GM18517 (cell line): Measurements from ENCODE around the gene PTPN14.
"Not testable (repeated sequence)": the region's sequence is repeated elsewhere in the genome, so short reads cannot be mapped to it uniquely, and the experiment has no call there.

Source experiments
- ATAC-seq: cut with Tn5 transposase; IDR thresholded peaks from one replicate; pipeline ENCODE4 v1.9.1; 2021; ENCODE audit warnings: mild to moderate bottlenecking, moderate library complexity; ENCODE audit not compliant: unreplicated experiment

The PTPN14 gene

DNA sequence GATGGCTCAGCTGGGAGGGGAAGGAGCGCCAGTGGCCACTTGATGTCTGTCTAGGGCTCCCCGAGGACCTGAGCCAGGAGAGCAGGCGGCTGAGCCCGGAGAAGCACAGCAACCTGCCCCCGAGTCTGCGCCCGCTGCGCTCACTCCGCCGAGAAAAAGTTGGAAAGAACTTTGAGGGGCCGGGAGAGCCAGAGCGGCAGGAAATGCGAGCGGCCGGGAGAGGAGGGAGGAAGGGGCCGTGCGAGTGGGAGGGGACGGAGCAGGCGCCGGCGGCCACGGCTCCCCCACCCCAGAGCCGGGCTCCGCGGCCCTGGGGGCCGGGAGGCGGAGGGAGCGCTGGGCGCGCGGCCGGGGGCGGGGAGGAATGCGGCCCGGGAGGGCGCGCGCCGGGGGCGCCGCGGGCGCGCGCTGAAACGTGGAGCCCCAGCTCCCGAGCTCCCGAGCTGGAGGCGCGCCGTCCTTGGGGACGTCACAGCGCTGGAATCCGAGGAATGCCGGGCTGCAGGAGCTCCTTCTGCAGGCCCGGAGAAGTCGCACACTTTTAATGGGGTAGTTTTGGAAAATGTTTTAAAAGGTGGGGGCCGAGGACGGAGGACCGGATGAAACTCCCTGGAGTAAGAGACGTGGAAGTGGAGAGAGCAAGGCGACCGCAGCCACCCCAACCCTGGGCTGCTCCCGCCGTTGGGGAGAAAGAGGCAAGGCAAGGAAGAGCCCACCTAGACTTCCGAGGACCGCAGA, at the start of gene PTPN14:
TSS of gene PTPN14 (minus strand) at position 167 of the 738 bp plus-strand sequence. CDS start 86,799 bp downstream, outside the sequence.
- ATAC-seq, result no peak

- no peak for ATAC-seq
Observed at GRCh38 chr1:214593158-214593557, 41.8 kb upstream of the PTPN14 start.

DNA sequence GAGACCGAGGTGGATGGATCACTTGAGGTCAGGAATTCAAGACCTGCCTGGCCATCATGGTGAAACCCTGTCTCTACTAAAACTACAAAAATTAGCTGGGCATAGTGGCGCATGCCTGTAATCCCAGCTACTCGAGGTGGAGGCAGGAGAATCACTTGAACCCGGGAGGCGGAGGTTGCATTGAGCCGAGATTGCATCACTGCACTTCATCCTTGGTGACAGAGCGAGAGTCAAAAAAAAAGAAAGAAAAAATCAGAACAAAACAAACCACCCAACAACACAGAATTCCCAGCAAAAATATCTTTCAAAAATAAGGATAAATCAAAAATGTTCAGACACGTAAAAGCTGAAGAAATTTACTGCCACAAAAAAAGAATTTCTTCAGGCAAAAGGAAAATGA, 40.5 kb upstream of the PTPN14 start:
- not testable (repeated sequence) for ATAC-seq

- ATAC-seq, result no peak
Observed at GRCh38 chr1:214590696-214591095, 39.3 kb upstream of the PTPN14 start.

- no peak for ATAC-seq
Observed at GRCh38 chr1:214588963-214589597, 37.7 kb upstream of the PTPN14 start.

DNA sequence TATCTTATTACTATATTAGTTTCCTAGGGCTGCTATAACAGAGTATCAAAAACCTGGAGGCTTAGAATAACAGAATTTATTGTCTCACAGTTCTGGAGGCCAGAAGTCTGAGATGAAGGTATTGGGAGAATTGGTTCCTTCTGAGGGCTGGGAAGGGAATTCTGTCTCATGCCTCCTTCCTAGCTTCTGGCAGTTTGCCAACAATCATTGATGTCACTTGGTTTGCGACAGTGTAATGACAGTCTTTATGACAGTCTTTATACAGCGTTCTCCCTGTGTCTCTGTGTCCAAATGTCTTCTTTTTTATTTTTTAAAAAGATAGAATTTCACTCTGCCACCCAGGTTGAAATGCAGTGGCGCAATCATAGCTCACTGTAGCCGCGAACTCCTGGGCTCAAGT, 35.8 kb upstream of the PTPN14 start:
- ATAC-seq, result no peak

DNA sequence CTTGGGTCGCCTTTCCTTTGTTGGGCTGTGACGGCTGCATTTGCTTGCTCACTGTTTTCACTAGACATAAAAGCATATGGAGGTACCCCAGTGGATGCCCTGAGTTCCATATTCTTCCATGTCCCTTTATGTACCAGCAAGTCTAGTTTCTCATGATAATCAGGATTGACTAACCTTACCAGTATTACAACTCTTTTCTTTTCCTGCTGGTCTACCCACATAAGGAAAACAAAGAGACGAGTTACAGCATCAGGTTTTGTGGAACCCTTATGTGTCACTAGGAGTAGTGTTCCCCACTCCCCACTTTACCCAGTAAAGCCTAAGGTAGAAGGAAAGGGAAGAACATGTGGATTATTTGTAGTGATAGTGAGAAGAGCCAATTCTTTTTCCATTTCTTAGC, 35.2 kb upstream of the PTPN14 start:
- ATAC-seq, result no peak

- peak; percentile 81 for ATAC-seq
Observed at GRCh38 chr1:214584805-214585766, 33.7 kb upstream of the PTPN14 start.

- no peak for ATAC-seq
Observed at GRCh38 chr1:214583824-214584554, 32.6 kb upstream of the PTPN14 start.

DNA sequence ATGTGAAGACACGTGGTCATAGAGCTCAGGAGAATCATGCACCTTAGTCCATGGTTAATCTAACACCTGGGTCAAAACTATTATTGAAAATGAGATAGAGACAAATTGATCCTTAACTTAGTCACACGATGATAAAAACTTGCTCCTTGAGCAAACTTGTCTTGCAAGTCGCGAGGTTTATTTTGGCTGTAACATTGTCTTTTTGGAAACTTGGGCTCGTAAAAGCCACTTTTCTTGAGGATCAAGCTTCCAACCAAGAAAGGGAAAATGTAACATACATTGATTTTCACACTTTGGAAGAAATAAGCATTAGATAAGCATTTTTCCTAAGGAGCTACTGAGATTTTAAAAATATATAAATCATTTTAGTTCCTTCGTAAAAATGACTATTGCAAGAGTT, 31.7 kb upstream of the PTPN14 start:
- ATAC-seq, result no peak

GRCh38 chr1:214582289-214582891, 31.0 kb upstream of the PTPN14 start:
- ATAC-seq, result no peak

GRCh38 chr1:214581785-214582184, 30.4 kb upstream of the PTPN14 start:
- no peak for ATAC-seq

- no peak for ATAC-seq
Observed at GRCh38 chr1:214579183-214579582, 27.8 kb upstream of the PTPN14 start.

DNA sequence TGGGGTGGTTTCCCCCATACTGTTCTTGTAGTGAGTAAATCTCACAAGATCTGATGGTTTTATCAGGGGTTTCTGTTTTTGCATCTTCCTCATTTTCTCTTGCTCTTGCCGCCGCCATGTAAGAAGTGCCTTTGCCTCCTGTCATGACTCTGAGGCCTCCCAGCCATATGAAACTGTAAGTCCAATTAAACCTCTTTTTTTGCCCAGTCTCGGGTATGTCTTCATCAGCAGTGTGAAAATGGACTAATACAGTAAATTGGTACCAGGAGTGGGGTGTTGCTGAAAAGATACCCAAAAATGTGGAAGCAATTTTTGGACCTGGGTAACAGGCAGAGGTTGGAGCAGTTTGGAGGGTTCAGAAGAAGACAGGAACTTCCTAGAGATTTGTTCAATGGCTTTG, 24.7 kb upstream of the PTPN14 start:
- not testable (repeated sequence) for ATAC-seq

GRCh38 chr1:214574598-214575411, 23.4 kb upstream of the PTPN14 start:
- no peak for ATAC-seq

- ATAC-seq, result no peak
Observed at GRCh38 chr1:214573386-214574318, 22.2 kb upstream of the PTPN14 start.

GRCh38 chr1:214571281-214571680, 19.9 kb upstream of the PTPN14 start:
- ATAC-seq, result no peak

GRCh38 chr1:214570442-214570841, 19.0 kb upstream of the PTPN14 start:
- ATAC-seq, result no peak
